SH-SY5Y (cell line): ENCODE data around the gene NKD2.

Experiments
- GATA2 ChIP-seq: IDR thresholded peaks from 2 replicates; pipeline ENCODE4 v1.6.1; 2011; ENCODE audit warnings: mild to moderate bottlenecking, low read depth, low read length
- GATA3 ChIP-seq: IDR thresholded peaks from 2 replicates; pipeline ENCODE4 v1.6.1; 2011; ENCODE audit warnings: low read depth, mild to moderate bottlenecking, low read length, moderate library complexity

Gene NKD2

DNA sequence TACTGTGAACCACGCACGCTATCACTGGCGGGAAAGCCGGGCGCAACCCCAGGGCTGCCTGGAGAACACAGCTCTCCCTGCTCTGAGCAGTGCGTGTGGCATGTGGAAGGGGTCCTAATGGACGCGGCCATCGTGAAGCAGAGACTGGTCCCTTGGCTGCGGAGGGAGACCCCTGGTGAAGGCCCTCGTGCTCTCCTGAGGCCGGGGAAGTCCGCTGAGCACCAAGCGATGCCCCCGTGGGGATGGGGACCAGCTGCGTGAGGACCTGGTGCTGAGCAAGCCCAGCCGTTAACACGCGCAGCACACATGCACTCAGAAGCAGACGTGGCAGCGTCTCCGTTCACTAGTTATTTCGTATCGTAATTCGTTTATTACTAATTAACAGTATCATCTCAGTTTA is 78.8 kb downstream of the NKD2 start:
- TF ChIP-seq GATA3, result no peak
- TF ChIP-seq GATA2, result no peak

DNA sequence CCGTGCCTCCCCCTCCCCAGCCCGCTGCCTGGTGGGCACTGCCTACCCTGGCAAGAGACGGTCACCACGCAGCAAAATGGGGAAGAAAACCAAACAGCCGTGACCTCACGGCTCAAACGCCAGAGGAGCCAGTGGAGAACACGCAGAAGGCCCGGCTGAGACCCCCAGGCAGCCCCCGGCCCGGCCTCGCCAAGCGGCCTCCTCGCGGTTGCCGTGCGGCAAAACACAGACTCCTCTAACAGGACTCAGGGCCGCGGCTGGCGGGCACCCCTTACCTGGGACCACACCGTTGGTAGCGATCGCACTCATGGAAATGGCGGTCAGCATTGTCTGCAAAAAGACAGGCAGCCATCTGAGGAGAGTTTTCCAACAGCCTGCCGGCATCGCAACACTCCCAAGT is 79.4 kb downstream of the NKD2 start:
- no peak for TF ChIP-seq GATA3
- TF ChIP-seq GATA2, result no peak
